H9 (cell line): ENCODE measurements around the gene DAND5. TPM values are rescaled to one million over a fixed set of nuclear protein-coding genes. Genes with fewer than 3 reads are reported as not detected.

ENCODE experiments used
- DNase-seq: peaks from one replicate; pipeline ENCODE4 v3.0.0-alpha.2; 2017
- H2AFZ ChIP-seq: one replicate; pipeline ENCODE4 v1.6.1; 2013; ENCODE audit warnings: mild to moderate bottlenecking, low read length, control low read depth, moderate library complexity
- H2AK5ac ChIP-seq: 2 replicates; pipeline ENCODE4 v1.6.1; 2013; ENCODE audit warnings: low read length, control low read depth, mixed read lengths; ENCODE audit not compliant: insufficient read length
- H2BK120ac ChIP-seq: one replicate; pipeline ENCODE4 v1.6.1; 2013; ENCODE audit warnings: low read depth, mild to moderate bottlenecking, low read length, control low read depth, inconsistent platforms; ENCODE audit not compliant: poor library complexity, severe bottlenecking
- H2BK12ac ChIP-seq: 2 replicates; pipeline ENCODE4 v1.6.1; 2013; ENCODE audit warnings: low read length, control low read depth, mixed read lengths, low read depth; ENCODE audit not compliant: insufficient read length
- H2BK15ac ChIP-seq: 2 replicates; pipeline ENCODE4 v1.6.1; 2013; ENCODE audit warnings: low read depth, low read length, control low read depth
- H2BK20ac ChIP-seq: one replicate; pipeline ENCODE4 v1.6.1; 2013; ENCODE audit warnings: low read depth, mild to moderate bottlenecking, low read length, control low read depth, inconsistent platforms; ENCODE audit not compliant: poor library complexity, severe bottlenecking
- H2BK5ac ChIP-seq: 2 replicates; pipeline ENCODE4 v1.6.1; 2013; ENCODE audit warnings: low read length, control low read depth, mixed read lengths; ENCODE audit not compliant: insufficient read length
- H3K14ac ChIP-seq: 2 replicates; pipeline ENCODE4 v1.6.1; 2013; ENCODE audit warnings: low read length, control low read depth; ENCODE audit not compliant: insufficient read depth
- H3K18ac ChIP-seq: 2 replicates; pipeline ENCODE4 v1.6.1; 2013; ENCODE audit warnings: low read depth, mild to moderate bottlenecking, mixed read lengths, low read length, control low read depth; ENCODE audit not compliant: insufficient read length
- H3K23ac ChIP-seq: 2 replicates; pipeline ENCODE4 v1.6.1; 2013; ENCODE audit warnings: low read length, control low read depth, mixed read lengths, low read depth; ENCODE audit not compliant: insufficient read length
- H3K23me2 ChIP-seq: 2 replicates; pipeline ENCODE4 v1.6.1; 2013; ENCODE audit warnings: low read depth, mild to moderate bottlenecking, mixed read lengths, low read length, control low read depth; ENCODE audit not compliant: insufficient read length, poor library complexity, severe bottlenecking
- H3K27ac ChIP-seq: 2 replicates; pipeline ENCODE4 v1.5.1; 2013; ENCODE audit warnings: low read length, control low read depth, mixed read lengths, low read depth; ENCODE audit not compliant: insufficient read length
- H3K27me3 ChIP-seq: 2 replicates; pipeline ENCODE4 v1.6.1; 2013; ENCODE audit warnings: low read length, control low read depth, inconsistent platforms; ENCODE audit not compliant: insufficient read depth
- H3K4ac ChIP-seq: 2 replicates; pipeline ENCODE4 v1.6.1; 2013; ENCODE audit warnings: low read depth, mild to moderate bottlenecking, control low read depth, inconsistent platforms, low read length, moderate library complexity
- H3K4me1 ChIP-seq: 2 replicates; pipeline ENCODE4 v1.6.1; 2013; ENCODE audit warnings: low read length, control low read depth, inconsistent platforms; ENCODE audit not compliant: insufficient read depth
- H3K4me2 ChIP-seq: 2 replicates; pipeline ENCODE4 v1.6.1; 2013; ENCODE audit warnings: low read length, control low read depth, mixed read lengths; ENCODE audit not compliant: insufficient read length, insufficient read depth
- H3K56ac ChIP-seq: 2 replicates; pipeline ENCODE4 v1.6.1; 2013; ENCODE audit warnings: low read depth, mild to moderate bottlenecking, mixed read lengths, low read length, control low read depth; ENCODE audit not compliant: insufficient read length
- H3K79me1 ChIP-seq: 2 replicates; pipeline ENCODE4 v1.6.1; 2013; ENCODE audit warnings: low read depth, mild to moderate bottlenecking, moderate library complexity, low read length, control low read depth, inconsistent platforms; ENCODE audit not compliant: insufficient read depth, poor library complexity, severe bottlenecking
- H3K79me2 ChIP-seq: 2 replicates; pipeline ENCODE4 v1.6.1; 2013; ENCODE audit warnings: low read length, control low read depth, inconsistent platforms; ENCODE audit not compliant: insufficient read depth
- H3K9ac ChIP-seq: 2 replicates; pipeline ENCODE4 v1.6.1; 2013; ENCODE audit warnings: low read length, control low read depth, mixed read lengths; ENCODE audit not compliant: insufficient read length; ENCODE audit errors: extremely low read depth
- H3K9me3 ChIP-seq: one replicate; pipeline ENCODE4 v1.6.1; 2013; ENCODE audit warnings: low read depth, low read length, inconsistent platforms; ENCODE audit not compliant: control insufficient read depth
- H3T11ph ChIP-seq: one replicate; pipeline ENCODE4 v1.6.1; 2013; ENCODE audit warnings: mild to moderate bottlenecking, low read length, control low read depth, inconsistent platforms
- H4K20me1 ChIP-seq: one replicate; pipeline ENCODE4 v1.6.1; 2013; ENCODE audit not compliant: control insufficient read depth, insufficient read length, insufficient read depth
- H4K5ac ChIP-seq: 2 replicates; pipeline ENCODE4 v1.6.1; 2013; ENCODE audit warnings: low read depth, mild to moderate bottlenecking, mixed read lengths, low read length, control low read depth; ENCODE audit not compliant: insufficient read length
- H4K8ac ChIP-seq: replicated peaks from 2 replicates; pipeline ENCODE4 v1.6.1; 2013; ENCODE audit warnings: low read length, control low read depth, mixed read lengths, low read depth; ENCODE audit not compliant: insufficient read length
- H4K91ac ChIP-seq: 2 replicates; pipeline ENCODE4 v1.6.1; 2013; ENCODE audit warnings: low read depth, mild to moderate bottlenecking, moderate library complexity, mixed read lengths, low read length, control low read depth; ENCODE audit not compliant: insufficient read length
- H3K27ac Mint-ChIP-seq, 3 experiments: 2 replicates in 2 of 3; 3 replicates in 1 of 3; pipeline ENCODE4 v1.8.0; 2020 to 2021; ENCODE audit warnings: mixed read lengths in 3 of 3, mild to moderate bottlenecking in 1 of 3, moderate library complexity in 1 of 3
- H3K27me3 Mint-ChIP-seq: 2 replicates; pipeline ENCODE4 v1.8.0; 2021; ENCODE audit warnings: low read depth, mild to moderate bottlenecking, moderate library complexity, mixed read lengths
- H3K36me3 Mint-ChIP-seq, 3 experiments: 2 replicates in 2 of 3; 3 replicates in 1 of 3; pipeline ENCODE4 v1.8.0; 2020 to 2021; ENCODE audit warnings: low read depth in 3 of 3, mixed read lengths in 3 of 3; ENCODE audit not compliant: insufficient read depth in 1 of 3
- H3K4me1 Mint-ChIP-seq, 2 experiments: 2 replicates each; pipeline ENCODE4 v1.8.0; 2020; ENCODE audit warnings: mixed read lengths in 2 of 2
- H3K4me3 Mint-ChIP-seq, 2 experiments: 2 replicates in 1 of 2; 3 replicates in 1 of 2; pipeline ENCODE4 v1.8.0; 2020 to 2021; ENCODE audit warnings: mild to moderate bottlenecking in 2 of 2, mixed read lengths in 2 of 2, moderate library complexity in 1 of 2
- H3K9me3 Mint-ChIP-seq, 2 experiments: 2 replicates in 1 of 2; 3 replicates in 1 of 2; pipeline ENCODE4 v1.8.0; 2020; ENCODE audit warnings: mild to moderate bottlenecking in 2 of 2, mixed read lengths in 2 of 2, moderate library complexity in 1 of 2
- WGBS: extraction: QIAGEN DNeasy Blood & Tissue Kit; methylation state at CpG from one replicate; pipeline ENCODE4 v1.1.7; 2013; ENCODE audit warnings: missing lambda C conversion rate, low lambda C conversion rate, mixed read lengths; ENCODE audit not compliant: insufficient read length; ENCODE audit errors: extremely low coverage; 5-methylcytosine and 5-hydroxymethylcytosine counted together
- total RNA-seq: library from RNA; stranded (reverse); gene quantifications from 2 replicates; pipeline ENCODE4 v1.2.1, GENCODE V29; 2021
- TF ChIP-seq, protein P1 (sequence below): fragments of 200-600 bp; sonication (generic); conservative IDR thresholded peaks from 3 replicates; pipeline ENCODE4 v1.8.0; 2021; ENCODE audit warnings: antibody characterized with exemption, mild to moderate bottlenecking

DAND5 gene
- total RNA-seq, 1 experiment from 2014 or later: 0.11 TPM

DNA sequence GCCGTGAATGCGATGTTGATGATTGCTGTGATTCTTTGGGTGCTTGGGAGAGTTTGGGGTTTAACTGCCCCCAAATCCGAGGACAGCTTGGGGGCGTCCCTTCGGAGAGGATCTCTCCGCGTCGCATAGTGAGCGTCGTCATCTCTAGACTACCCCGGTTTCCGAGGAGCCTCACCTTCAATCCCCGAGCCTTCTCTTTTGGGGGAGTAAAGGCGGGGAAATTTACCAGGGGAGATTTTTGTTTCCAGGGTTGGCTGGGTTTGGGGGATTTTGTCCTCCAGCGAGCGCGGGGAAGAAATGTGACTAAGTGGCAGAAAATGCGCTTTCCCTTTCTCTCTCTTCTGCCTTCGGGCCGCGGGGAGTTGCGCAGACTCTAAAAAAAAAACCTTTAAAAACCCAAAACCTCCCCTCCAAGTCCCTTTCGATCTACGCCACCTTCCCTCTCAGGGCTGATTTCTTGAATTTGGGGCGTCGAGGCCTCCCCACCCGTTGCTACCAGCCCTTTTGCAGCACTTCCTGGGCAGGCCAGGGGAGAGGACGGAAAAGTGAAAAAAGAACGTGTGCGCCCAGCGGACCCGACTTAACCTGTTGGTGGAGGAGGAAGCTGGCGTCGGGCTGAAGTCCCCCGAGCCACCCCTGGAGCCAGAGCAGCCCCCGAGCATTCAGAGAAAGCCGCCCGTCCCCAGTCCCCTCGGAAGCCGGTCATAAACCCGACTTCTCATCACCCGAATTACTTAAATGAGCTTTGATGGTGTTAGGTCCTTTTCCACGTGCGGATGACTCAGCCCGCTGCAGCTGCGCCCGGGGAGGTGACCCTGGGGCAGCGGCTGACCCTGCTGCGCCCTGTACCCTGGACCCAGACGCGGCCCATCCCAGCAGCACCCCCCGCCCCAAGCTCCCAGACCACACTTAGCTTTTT lies 43.6 kb downstream of the DAND5 start:
- no peaks in the 10 kb centered on the region for H3K79me1 ChIP-seq
- H3K4me2 ChIP-seq: peak overlapping the region; percentile 20
- H3K9me3 ChIP-seq: no peaks in the 10 kb centered on the region
- no peak overlapping the region for H3T11ph ChIP-seq
- H4K91ac ChIP-seq: no peak overlapping the region
- no peak overlapping the region for H2AFZ ChIP-seq
- no peak overlapping the region for H3K56ac ChIP-seq
- H3K27ac ChIP-seq: no peak overlapping the region
- no peak overlapping the region for H2BK120ac ChIP-seq
- no peak overlapping the region for H2BK12ac ChIP-seq
- no peak overlapping the region for H3K18ac ChIP-seq
- WGBS: no CpG with 5 or more reads among the region's 52 CpGs
- H3K27me3 ChIP-seq: peaks cover 97% of the 10 kb centered on the region
- no peak overlapping the region for H3K4ac ChIP-seq
- peaks cover 2% of the 10 kb centered on the region for H4K20me1 ChIP-seq
- no peak overlapping the region for H2BK20ac ChIP-seq
- peaks cover 100% of the 10 kb centered on the region for H3K27me3 Mint-ChIP-seq
- H3K27ac Mint-ChIP-seq: no peak overlapping the region
- H2BK15ac ChIP-seq: no peak overlapping the region
- peaks cover 4% of the 10 kb centered on the region; the same call in 1 of the 2 replicates for H3K4me1 ChIP-seq
- H3K23me2 ChIP-seq: peaks cover 5% of the 10 kb centered on the region
- no peak overlapping the region for H3K9ac ChIP-seq
- DNase-seq: peak; percentile 58
- peaks cover 4 to 11% of the 10 kb centered on the region in 2 experiments for H3K9me3 Mint-ChIP-seq
- peak overlapping the region in 1 of 2 experiments; percentile 65; a peak in 3 of 5 replicates for H3K4me3 Mint-ChIP-seq
- H2BK5ac ChIP-seq: no peak overlapping the region
- no peak overlapping the region for H3K14ac ChIP-seq
- H2AK5ac ChIP-seq: no peak overlapping the region
- peaks cover 26 to 66% of the 10 kb centered on the region in 2 experiments for H3K4me1 Mint-ChIP-seq
- no peak overlapping the region for H4K8ac ChIP-seq
- TF ChIP-seq, protein P1, sequence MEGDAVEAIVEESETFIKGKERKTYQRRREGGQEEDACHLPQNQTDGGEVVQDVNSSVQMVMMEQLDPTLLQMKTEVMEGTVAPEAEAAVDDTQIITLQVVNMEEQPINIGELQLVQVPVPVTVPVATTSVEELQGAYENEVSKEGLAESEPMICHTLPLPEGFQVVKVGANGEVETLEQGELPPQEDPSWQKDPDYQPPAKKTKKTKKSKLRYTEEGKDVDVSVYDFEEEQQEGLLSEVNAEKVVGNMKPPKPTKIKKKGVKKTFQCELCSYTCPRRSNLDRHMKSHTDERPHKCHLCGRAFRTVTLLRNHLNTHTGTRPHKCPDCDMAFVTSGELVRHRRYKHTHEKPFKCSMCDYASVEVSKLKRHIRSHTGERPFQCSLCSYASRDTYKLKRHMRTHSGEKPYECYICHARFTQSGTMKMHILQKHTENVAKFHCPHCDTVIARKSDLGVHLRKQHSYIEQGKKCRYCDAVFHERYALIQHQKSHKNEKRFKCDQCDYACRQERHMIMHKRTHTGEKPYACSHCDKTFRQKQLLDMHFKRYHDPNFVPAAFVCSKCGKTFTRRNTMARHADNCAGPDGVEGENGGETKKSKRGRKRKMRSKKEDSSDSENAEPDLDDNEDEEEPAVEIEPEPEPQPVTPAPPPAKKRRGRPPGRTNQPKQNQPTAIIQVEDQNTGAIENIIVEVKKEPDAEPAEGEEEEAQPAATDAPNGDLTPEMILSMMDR: no peak
- H4K5ac ChIP-seq: no peak overlapping the region
- H3K36me3 Mint-ChIP-seq: no peaks in the 10 kb centered on the region
- H3K23ac ChIP-seq: no peak overlapping the region
- H3K79me2 ChIP-seq: no peaks in the 10 kb centered on the region
